Osteoblast (primary cell): ENCODE measurements around the gene GHITM. TPM values are rescaled to one million over a fixed set of nuclear protein-coding genes. Genes with fewer than 3 reads are reported as not detected.
"Not testable (repeated sequence)": the region's sequence is repeated elsewhere in the genome, so short reads cannot be mapped to it uniquely, and the experiment has no call there.

ENCODE experiments used
- DNase-seq: peaks from one replicate; pipeline ENCODE4 v3.0.0; 2011; ENCODE audit warnings: low spot score, mixed read lengths; ENCODE audit not compliant: insufficient read length; ENCODE audit errors: missing footprints
- H2AFZ ChIP-seq: 2 replicates; pipeline ENCODE4 v1.6.0; 2011; ENCODE audit warnings: mild to moderate bottlenecking, low read length
- H3K27ac ChIP-seq: 2 replicates; pipeline ENCODE4 v1.5.1; 2011; ENCODE audit warnings: mild to moderate bottlenecking, low read depth, low read length, moderate library complexity
- H3K27me3 ChIP-seq: 2 replicates; pipeline ENCODE4 v1.6.0; 2012; ENCODE audit warnings: mild to moderate bottlenecking, control low read depth, inconsistent platforms, low read length, moderate library complexity; ENCODE audit not compliant: insufficient read depth
- H3K36me3 ChIP-seq: 2 replicates; pipeline ENCODE4 v1.5.1; 2011; ENCODE audit warnings: mild to moderate bottlenecking, low read length, control low read depth, moderate library complexity; ENCODE audit not compliant: insufficient read depth
- H3K4me1 ChIP-seq: 2 replicates; pipeline ENCODE4 v1.5.1; 2011; ENCODE audit warnings: mild to moderate bottlenecking, low read length, control low read depth, moderate library complexity; ENCODE audit not compliant: insufficient read depth
- H3K4me2 ChIP-seq: 2 replicates; pipeline ENCODE4 v1.6.0; 2011; ENCODE audit warnings: mild to moderate bottlenecking, low read length; ENCODE audit not compliant: insufficient read depth
- H3K4me3 ChIP-seq: fragments of 200-600 bp; sonication (generic); 3 replicates; pipeline ENCODE4 v1.5.1; 2012; ENCODE audit warnings: mild to moderate bottlenecking, low read length, inconsistent platforms; ENCODE audit not compliant: insufficient read depth
- H3K79me2 ChIP-seq: 2 replicates; pipeline ENCODE4 v1.6.0; 2012; ENCODE audit warnings: mild to moderate bottlenecking, low read length, control low read depth, inconsistent platforms; ENCODE audit not compliant: insufficient read depth
- H3K9me3 ChIP-seq: 2 replicates; pipeline ENCODE4 v1.5.1; 2011; ENCODE audit warnings: low read depth, low read length, control low read depth
- H4K20me1 ChIP-seq: 2 replicates; pipeline ENCODE4 v1.6.0; 2012; ENCODE audit warnings: mild to moderate bottlenecking, low read length, control low read depth; ENCODE audit not compliant: insufficient read depth
- total RNA-seq: library from RNA; depleted of rRNA; stranded (reverse); fragments of >200 nt; gene quantifications from 2 replicates; pipeline ENCODE4 v1.2.3, GENCODE V29; 2012
- TF ChIP-seq, protein P1 (sequence below): IDR thresholded peaks from 2 replicates; pipeline ENCODE4 v1.5.1; 2011; ENCODE audit warnings: mild to moderate bottlenecking, low read depth, low read length, moderate library complexity; ENCODE audit errors: extremely low read depth

GHITM gene
- total RNA-seq, 1 donor = 189 TPM

DNA sequence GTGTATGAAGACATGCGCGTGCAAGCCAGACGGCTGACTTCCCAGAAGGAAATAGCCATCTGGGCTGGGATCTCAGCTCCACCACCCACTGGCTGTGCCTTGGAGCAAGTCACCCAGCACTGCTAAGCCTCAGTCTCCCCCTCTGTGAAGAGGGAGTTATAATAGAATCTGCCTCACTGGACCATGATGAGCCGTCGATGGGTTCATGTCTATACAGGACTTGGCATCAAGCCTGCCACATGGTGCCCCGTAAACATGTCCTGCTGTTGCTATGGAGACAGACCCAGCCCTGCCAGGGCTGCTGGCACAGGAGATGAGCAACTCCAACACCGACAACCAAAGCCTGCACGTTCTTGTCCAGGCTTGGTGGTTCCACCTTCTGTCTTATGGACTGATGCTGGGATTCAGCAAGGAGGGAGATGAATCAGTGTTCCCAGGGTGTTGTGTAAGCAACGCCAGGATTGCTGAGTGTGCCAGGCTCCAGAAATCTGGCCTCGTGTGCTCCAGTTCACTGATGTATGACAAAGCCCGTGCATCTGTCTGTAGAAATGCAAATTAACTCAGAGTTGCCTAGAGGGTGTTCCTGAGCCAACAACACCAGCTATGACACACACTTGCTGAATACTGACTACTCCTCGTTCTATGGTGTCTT is 39.9 kb downstream of the GHITM start:
- H4K20me1 ChIP-seq = no peaks in the 10 kb centered on the region
- H3K27me3 ChIP-seq = no peaks in the 10 kb centered on the region
- no peaks in the 10 kb centered on the region for H3K79me2 ChIP-seq
- H3K36me3 ChIP-seq = no peaks in the 10 kb centered on the region
- no peaks in the 10 kb centered on the region for H3K4me1 ChIP-seq
- no peak overlapping the region for H3K4me2 ChIP-seq
- no peak overlapping the region for H2AFZ ChIP-seq
- H3K27ac ChIP-seq = no peak overlapping the region
- no peak overlapping the region for H3K4me3 ChIP-seq
- peak; percentile 81 for DNase-seq
- TF ChIP-seq, protein P1, sequence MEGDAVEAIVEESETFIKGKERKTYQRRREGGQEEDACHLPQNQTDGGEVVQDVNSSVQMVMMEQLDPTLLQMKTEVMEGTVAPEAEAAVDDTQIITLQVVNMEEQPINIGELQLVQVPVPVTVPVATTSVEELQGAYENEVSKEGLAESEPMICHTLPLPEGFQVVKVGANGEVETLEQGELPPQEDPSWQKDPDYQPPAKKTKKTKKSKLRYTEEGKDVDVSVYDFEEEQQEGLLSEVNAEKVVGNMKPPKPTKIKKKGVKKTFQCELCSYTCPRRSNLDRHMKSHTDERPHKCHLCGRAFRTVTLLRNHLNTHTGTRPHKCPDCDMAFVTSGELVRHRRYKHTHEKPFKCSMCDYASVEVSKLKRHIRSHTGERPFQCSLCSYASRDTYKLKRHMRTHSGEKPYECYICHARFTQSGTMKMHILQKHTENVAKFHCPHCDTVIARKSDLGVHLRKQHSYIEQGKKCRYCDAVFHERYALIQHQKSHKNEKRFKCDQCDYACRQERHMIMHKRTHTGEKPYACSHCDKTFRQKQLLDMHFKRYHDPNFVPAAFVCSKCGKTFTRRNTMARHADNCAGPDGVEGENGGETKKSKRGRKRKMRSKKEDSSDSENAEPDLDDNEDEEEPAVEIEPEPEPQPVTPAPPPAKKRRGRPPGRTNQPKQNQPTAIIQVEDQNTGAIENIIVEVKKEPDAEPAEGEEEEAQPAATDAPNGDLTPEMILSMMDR = no peak
- no peaks in the 10 kb centered on the region for H3K9me3 ChIP-seq

DNA sequence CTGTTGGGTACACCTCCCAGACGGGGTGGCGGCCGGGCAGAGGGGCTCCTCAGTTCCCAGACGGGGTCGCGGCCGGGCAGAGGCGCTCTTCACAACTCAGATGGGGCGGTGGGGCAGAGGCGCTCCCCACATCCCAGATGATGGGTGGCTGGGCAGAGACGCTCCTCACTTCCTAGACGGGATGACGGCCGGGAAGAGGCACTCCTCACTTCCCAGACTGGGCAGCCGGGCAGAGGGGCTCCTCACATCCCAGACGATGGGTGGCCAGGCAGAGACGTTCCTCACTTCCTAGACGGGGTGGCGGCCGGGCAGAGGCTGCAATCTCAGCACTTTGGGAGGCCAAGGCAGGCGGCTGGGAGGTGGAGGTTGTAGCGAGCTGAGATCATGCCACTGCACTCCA is 41.1 kb downstream of the GHITM start:
- DNase-seq, H3K79me2 ChIP-seq, H3K9me3 ChIP-seq, H2AFZ ChIP-seq, H4K20me1 ChIP-seq, H3K27ac ChIP-seq, H3K4me1 ChIP-seq, H3K36me3 ChIP-seq, H3K4me2 ChIP-seq, H3K27me3 ChIP-seq, H3K4me3 ChIP-seq: not testable (repeated sequence)

DNA sequence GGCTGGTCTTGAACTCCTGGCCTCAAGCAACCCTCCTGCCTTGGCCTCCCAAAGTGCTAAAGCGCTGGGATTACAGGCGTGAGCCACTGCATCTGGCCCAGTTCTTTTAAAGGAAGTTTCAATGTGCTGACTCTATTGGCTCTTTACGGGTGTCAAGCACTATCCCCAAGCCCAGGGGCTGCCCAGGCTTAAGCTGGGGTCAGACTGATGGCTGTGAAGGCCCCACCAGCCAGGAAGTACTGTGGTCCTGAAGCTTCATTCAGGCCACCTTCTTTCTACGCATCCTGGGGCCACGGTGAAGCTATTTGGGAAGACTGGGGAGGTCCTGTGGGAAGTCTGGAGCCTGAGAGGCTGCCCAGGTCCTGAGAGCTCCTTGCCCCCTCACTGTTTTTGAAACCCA is 42.3 kb downstream of the GHITM start:
- Histone ChIP-seq H3K27ac (no peak overlapping the region), H2AFZ (no peak overlapping the region), H4K20me1 (no peaks in the 10 kb centered on the region), H3K36me3 (no peaks in the 10 kb centered on the region), H3K4me3 (no peak overlapping the region), H3K79me2 (no peaks in the 10 kb centered on the region), H3K9me3 (no peaks in the 10 kb centered on the region), H3K27me3 (no peaks in the 10 kb centered on the region), H3K4me1 (no peaks in the 10 kb centered on the region), H3K4me2 (no peak overlapping the region)
- no peak for DNase-seq
- TF ChIP-seq, protein P1 = no peak

DNA sequence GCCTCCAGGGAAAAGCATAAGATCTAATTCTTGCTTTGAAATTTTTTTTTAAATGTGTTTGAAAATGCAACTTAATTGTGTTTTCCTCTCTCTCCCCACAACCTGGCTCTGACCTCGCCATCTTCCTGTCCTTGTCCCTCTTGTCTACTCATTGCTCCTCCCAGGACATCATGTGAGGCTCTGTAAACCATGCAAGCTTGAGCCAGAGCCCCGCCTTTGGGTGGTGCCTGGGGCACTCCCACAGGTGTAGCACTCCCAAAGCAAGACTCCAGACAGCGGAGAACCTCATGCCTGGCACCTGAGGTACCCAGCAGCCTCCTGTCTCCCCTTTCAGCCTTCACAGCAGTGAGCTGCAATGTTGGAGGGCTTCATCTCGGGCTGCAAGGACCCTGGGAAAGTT is 45.2 kb downstream of the GHITM start:
- H3K4me1 ChIP-seq = no peaks in the 10 kb centered on the region
- H3K9me3 ChIP-seq = no peaks in the 10 kb centered on the region
- TF ChIP-seq, protein P1 = no peak
- peaks cover 2% of the 10 kb centered on the region for H3K27me3 ChIP-seq
- H3K36me3 ChIP-seq = no peaks in the 10 kb centered on the region
- no peak overlapping the region for H3K4me3 ChIP-seq
- no peak overlapping the region for H3K4me2 ChIP-seq
- H2AFZ ChIP-seq = no peak overlapping the region
- no peak overlapping the region for H3K27ac ChIP-seq
- no peaks in the 10 kb centered on the region for H4K20me1 ChIP-seq
- DNase-seq = no peak
- H3K79me2 ChIP-seq = no peaks in the 10 kb centered on the region
